ENCODE measurements around the gene PMS1. TPM values are rescaled to one million over a fixed set of nuclear protein-coding genes. Genes with fewer than 3 reads are reported as not detected.
"Not testable (repeated sequence)": the region's sequence is repeated elsewhere in the genome, so short reads cannot be mapped to it uniquely, and the experiment has no call there.

The PMS1 gene
- total RNA-seq, 1 donor from 2014 or later = 13.6 TPM

DNA sequence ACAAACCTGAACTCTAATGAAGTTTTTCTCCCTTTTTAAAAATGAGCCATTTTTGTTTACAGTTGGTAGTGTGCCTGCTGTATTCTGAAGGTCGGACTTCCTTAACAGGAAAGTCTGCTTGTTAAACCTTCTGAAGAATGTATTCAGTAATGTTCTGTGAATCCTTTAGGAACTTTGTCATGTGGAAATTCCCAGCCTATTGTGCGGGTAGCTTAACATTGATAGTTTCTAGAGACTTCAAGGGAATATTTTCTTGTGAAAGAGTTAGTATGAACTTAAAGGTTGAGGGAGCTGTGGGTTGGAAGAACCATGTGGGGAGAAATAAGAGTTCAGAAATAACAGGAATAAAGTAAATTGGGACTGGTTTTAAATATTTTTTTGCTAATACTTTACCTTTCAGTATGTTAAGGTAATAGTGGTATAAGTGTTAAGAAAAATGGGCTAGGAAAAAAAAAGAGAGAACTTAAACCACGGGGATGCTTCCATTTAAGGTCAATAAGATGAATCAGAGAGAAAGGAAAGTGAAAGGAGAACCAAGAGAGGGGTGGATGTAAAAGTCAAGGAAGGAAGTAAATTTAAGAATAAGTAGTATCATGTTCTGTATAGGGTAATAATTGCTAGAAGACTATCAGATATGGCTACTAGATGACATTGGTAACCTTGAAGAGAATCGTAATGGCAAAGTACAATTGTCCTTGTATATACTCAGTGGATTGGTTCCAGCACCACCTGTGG is 90.5 kb downstream of the PMS1 start:
- TF ChIP-seq, protein P1, sequence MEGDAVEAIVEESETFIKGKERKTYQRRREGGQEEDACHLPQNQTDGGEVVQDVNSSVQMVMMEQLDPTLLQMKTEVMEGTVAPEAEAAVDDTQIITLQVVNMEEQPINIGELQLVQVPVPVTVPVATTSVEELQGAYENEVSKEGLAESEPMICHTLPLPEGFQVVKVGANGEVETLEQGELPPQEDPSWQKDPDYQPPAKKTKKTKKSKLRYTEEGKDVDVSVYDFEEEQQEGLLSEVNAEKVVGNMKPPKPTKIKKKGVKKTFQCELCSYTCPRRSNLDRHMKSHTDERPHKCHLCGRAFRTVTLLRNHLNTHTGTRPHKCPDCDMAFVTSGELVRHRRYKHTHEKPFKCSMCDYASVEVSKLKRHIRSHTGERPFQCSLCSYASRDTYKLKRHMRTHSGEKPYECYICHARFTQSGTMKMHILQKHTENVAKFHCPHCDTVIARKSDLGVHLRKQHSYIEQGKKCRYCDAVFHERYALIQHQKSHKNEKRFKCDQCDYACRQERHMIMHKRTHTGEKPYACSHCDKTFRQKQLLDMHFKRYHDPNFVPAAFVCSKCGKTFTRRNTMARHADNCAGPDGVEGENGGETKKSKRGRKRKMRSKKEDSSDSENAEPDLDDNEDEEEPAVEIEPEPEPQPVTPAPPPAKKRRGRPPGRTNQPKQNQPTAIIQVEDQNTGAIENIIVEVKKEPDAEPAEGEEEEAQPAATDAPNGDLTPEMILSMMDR (conservative IDR thresholded peaks at IDR 0.05; ENCODE audit: low read depth, low read length) = no peak
- DNase-seq (ENCODE audit: low read depth) = no peak
- no peak overlapping the region for H3K4me3 ChIP-seq (ENCODE audit: low read depth, low read length)

DNA sequence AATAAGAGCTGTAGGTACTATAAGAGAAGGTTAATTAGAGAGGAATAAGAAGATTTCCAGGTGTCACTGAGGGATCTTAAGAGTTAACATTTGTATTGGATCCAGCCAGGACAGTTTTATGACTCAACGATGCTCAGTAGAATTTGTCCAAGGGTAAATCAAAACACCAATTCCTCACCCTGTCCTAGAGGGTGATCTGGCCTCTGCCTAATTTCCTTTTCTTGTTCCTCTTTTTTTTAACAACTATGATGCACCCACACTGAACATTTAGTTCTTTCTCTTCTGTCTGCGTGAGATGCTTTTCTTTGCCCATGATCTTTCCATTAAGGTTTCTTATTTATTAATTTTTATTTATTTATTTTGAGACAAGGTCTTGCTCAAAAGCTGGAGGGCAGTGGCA is 92.0 kb downstream of the PMS1 start:
- TF ChIP-seq, protein P1 (conservative IDR thresholded peaks at IDR 0.05; ENCODE audit: low read depth, low read length) = no peak
- no peak overlapping the region for H3K4me3 ChIP-seq (ENCODE audit: low read depth, low read length)
- no peak for DNase-seq (ENCODE audit: low read depth)

DNA sequence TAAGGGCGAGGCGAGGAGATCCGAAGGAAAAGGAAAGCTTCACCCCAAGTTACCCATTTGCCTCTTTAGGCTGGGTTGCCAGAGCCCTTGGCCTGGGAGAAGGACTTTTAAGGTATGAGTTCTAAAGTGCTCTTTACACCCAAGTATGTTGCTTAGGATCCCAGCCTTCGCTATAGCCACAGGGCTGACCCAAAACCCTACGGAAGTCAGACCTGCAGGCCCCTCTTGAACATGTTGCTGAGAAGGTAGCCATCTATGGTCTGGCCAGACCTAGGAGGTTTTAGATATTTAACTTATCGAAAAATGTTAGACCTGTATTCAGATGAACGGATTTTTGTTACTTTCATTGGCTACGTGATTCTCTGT is 95.4 kb downstream of the PMS1 start:
- TF ChIP-seq, protein P1 (conservative IDR thresholded peaks at IDR 0.05; ENCODE audit: low read depth, low read length) = no peak
- DNase-seq (ENCODE audit: low read depth) = no peak
- H3K4me3 ChIP-seq (ENCODE audit: low read depth, low read length) = no peak overlapping the region

DNA sequence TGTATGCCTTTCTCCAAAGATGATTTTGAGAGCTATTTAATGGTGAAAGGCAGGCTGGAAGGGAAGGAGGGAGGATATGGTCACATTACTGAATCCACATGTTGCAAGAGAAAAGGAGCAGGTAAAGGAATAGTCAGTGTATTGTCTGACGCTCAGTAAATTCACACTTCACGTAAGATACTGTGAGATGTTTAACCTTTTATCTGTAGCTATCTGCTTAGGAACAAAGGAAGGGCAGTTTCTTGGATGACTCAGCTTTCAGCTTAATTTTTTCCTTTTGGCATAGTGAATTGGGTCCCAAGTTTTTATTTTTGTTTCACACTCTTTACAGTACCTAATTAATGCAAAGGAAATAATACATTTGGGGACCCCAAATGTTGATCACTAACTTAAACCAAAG is 96.2 kb downstream of the PMS1 start:
- TF ChIP-seq, protein P1 (conservative IDR thresholded peaks at IDR 0.05; ENCODE audit: low read depth, low read length) = no peak
- no peak for DNase-seq (ENCODE audit: low read depth)

DNA sequence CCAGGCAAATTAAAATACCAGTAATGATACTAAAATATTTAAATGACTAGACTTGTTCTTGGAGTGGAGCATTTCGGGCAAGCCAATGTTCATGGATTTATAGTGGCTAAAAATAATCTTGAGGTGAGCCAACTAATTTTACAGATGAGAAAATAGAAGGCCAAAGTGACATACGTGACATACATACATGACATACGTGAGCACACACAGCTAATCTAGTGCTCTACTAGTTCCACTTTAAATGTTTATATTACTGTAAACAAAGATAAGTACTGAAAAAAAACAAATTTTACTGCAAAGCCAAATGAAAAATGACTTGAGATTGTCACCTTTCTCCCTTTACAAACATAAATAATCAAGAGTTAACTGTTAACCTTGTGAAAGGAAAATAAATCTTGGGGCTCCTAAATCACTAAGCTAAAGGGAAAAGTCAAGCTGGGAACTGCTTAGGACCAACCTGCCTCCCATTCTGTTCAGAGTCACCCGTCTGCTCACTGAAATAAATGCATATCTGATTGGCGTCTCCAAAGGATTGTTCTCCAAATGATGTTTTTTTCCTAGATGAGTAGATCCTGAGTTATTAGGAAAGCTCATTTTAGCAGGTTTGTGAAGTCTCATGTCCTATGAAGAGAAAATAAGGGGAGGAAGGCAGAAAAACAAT is 96.7 kb downstream of the PMS1 start:
- no peak overlapping the region for H3K4me3 ChIP-seq (ENCODE audit: low read depth, low read length)
- TF ChIP-seq, protein P1 (conservative IDR thresholded peaks at IDR 0.05; ENCODE audit: low read depth, low read length) = no peak
- DNase-seq (ENCODE audit: low read depth) = no peak

More for the DNA sequence above, 96.2 kb downstream of the PMS1 start:
- H3K4me3 ChIP-seq (ENCODE audit: low read depth, low read length) = no peak overlapping the region

DNA sequence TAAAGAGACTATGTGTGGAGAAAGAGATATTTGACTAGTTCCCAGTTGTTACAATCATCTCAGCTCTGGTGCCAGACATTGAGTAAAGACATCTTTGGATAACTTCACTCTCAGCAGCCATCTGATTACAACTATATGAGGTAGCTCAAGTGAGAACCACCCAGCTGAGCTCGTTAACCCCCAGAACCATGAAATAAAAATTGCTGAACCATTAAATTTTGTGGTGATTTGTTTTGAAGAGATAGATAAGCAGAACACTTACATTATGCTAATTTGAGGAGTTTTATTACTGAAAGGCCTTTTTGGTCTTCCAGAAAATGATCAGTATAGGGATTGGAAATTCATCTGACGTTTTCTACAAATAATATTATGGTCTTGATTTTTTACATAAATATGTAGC is 101.1 kb downstream of the PMS1 start:
- DNase-seq (ENCODE audit: low read depth) = no peak
- TF ChIP-seq, protein P1 (conservative IDR thresholded peaks at IDR 0.05; ENCODE audit: low read depth, low read length) = no peak
- no peak overlapping the region for H3K4me3 ChIP-seq (ENCODE audit: low read depth, low read length)

DNA sequence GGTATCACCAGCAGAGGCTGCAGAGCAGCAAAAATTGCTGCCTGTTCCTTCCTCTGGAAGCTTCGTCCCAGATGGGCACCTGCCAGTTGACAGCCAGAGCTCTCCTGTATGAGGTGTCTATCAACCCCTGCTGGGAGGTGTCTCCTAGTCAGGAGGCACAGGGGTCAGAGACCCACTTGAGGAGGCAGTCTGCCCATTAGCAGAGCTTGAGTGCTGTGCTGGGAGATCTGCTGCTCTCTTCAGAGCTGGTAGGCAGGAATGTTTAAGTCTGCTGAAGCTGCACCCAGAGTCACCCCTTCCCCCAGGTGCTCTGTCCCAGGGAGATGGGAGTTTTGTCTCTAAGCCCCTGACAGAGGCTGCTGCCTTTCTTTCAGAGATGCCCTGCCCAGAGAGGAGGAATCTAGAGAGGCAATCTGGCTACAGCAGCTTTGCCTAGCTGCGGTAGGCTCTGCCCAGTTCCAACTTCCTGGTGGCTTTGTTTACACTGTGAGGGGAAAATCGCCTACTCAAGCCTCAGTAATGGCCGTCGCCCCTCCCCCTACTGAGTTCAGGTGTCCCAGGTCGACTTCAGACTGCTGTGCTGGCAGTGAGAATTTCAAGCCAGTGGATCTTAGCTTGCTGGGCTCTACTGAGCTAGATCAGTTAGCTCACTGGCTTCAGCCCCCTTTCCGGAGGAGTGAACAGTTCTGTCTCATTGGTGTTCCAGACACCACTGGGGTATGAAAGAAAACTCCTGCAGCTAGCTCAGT is 108.5 kb downstream of the PMS1 start:
- H3K4me3 ChIP-seq (ENCODE audit: low read depth, low read length); DNase-seq (ENCODE audit: low read depth): not testable (repeated sequence)

Data from epithelial cell of proximal tubule (primary cell).